ENCODE data around the gene ZC3H4.

GRCh38 chr19:47104680-47105079, 8.9 kb downstream of the ZC3H4 start:
- TF ChIP-seq CTCF (IDR thresholded peaks at IDR 0.05) (no peak), POLR2A (IDR thresholded peaks at IDR 0.05) (no peak)
